BLaER1 treated with 17β-estradiol and CSF1 and Interleukin-3, amounts not matched to agents 10 nM and 100 nM (cell line): ENCODE results near the gene CYBC1.
A peak's percentile ranks its signal among the peaks of the same experiment; 100 is the strongest.

ENCODE experiments used
- H3K27ac ChIP-seq, 11 experiments: shearing (Covaris generic); formaldehyde crosslinking; 2 replicates each; pipeline ENCODE4 v1.8.1; 2022
- H3K27me3 ChIP-seq, 11 experiments: shearing (Covaris generic); formaldehyde crosslinking; 2 replicates each; pipeline ENCODE4 v1.8.1; 2022
- H3K36me3 ChIP-seq, 11 experiments: shearing (Covaris generic); formaldehyde crosslinking; 2 replicates each; pipeline ENCODE4 v1.8.1; 2022
- H3K4me1 ChIP-seq, 10 experiments: shearing (Covaris generic); formaldehyde crosslinking; 2 replicates each; pipeline ENCODE4 v1.8.1; 2022
- H3K4me2 ChIP-seq, 11 experiments: shearing (Covaris generic); formaldehyde crosslinking; 2 replicates each; pipeline ENCODE4 v1.8.1; 2022
- H3K4me3 ChIP-seq, 10 experiments: shearing (Covaris generic); formaldehyde crosslinking; 2 replicates each; pipeline ENCODE4 v1.8.1; 2022
- H3K9ac ChIP-seq, 11 experiments: shearing (Covaris generic); formaldehyde crosslinking; 2 replicates each; pipeline ENCODE4 v1.8.1; 2022
- H3K9me3 ChIP-seq, 11 experiments: shearing (Covaris generic); formaldehyde crosslinking; replicated peaks in 1 of 11; 2 replicates each; pipeline ENCODE4 v1.8.1; 2022
- H4K20me1 ChIP-seq, 11 experiments: shearing (Covaris generic); formaldehyde crosslinking; 2 replicates each; pipeline ENCODE4 v1.8.1; 2022
- Cebpa-rat ChIP-seq, 11 experiments: shearing (Covaris generic); IDR thresholded peaks; 2 replicates each; pipeline ENCODE4 v1.8.1; 2022

The CYBC1 gene

DNA sequence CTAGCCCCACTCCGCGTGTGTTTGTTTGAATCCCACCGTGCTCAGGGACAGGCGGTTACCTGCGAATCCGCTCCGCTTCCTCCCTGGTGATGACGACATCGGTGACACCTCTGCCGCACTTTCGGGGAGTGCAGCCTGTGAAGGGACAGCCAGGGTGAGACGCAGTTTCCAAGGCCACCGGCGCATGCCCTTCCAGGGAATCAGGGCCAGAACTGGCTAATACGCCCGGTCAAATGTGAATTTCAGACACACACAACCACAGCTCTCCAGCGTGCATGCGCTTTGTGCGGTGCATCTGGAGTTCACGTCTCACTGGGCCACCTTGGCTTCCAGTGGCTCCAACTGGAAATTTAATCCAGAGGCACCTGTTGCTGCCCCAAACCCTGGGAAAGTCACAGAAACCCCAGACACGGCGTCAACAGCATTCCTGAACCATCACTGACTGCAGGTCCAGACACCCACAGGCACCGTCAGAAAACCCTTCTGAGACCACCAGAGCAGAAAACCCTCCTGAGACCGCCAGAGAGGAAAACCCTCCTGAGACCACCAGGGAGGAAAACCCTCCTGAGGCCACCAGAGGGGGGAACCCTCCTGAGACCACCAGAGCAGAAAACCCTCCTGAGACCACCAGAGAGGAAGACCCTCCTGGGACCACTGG lies 39.0 kb downstream of the CYBC1 start:
- Histone ChIP-seq H3K27ac (no peak overlapping the region), H3K4me3 (no peak overlapping the region), H4K20me1 (peaks cover 72 to 100% (median 96%) of the 10 kb centered on the region in 11 experiments), H3K36me3 (peaks cover 5 to 28% (median 12%) of the 10 kb centered on the region in 11 experiments; a peak in 12 of 22 replicates), H3K9ac (no peak overlapping the region; a peak in 1 of 22 replicates), H3K27me3 (no peaks in the 10 kb centered on the region), H3K4me2 (peak overlapping the region in 5 of 11 experiments; percentile 8 to 73 (median 69); a peak in 10 of 22 replicates), H3K9me3 (no peaks in the 10 kb centered on the region), H3K4me1 (peaks cover 13 to 69% (median 52%) of the 10 kb centered on the region in 10 experiments)
- TF ChIP-seq Cebpa-rat (IDR thresholded peaks at IDR 0.05), result no peak

- no peak for TF ChIP-seq Cebpa-rat (IDR thresholded peaks at IDR 0.05)
- no peaks in the 10 kb centered on the region for H3K27me3 ChIP-seq
- H4K20me1 ChIP-seq, result peaks cover 60 to 97% (median 90%) of the 10 kb centered on the region in 11 experiments
- no peak overlapping the region for H3K4me3 ChIP-seq
- 0 out of 22 replicates have a peak overlapping the region, but pooled peaks of 1 of the 11 experiments have one; percentile 27 for H3K9ac ChIP-seq
- H3K4me2 ChIP-seq, result peak overlapping the region in 8 of 11 experiments; percentile 2 to 75 (median 54); a peak in 14 of 22 replicates
- H3K27ac ChIP-seq, result no peak overlapping the region
- H3K4me1 ChIP-seq, result peaks cover 13 to 69% (median 52%) of the 10 kb centered on the region in 10 experiments
- peaks cover 10 to 38% (median 18%) of the 10 kb centered on the region in 11 experiments; a peak in 15 of 22 replicates for H3K36me3 ChIP-seq
- no peaks in the 10 kb centered on the region for H3K9me3 ChIP-seq
These were observed 40.4 kb downstream of the CYBC1 start for GRCh38 chr17:82410014-82410716.

DNA sequence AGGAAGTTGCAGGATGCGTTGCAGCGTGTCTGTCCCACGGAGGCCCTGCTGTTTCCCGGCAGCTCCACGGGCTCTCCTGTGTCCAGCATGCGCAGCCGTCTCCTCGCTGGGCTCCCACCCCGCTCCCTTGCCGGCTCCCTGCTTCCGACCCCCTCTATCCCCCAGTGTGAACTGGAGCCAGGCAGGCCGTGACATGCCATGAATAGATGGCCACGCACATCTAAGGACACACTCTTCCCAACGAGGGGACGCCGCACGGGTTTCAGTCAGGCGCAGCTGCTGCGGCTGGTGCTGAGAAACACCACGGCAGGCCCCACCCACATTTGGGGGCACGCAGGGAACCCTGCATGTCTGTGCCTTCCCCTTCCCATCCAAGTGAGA lies 41.6 kb downstream of the CYBC1 start:
- Histone ChIP-seq H3K9ac (no peak overlapping the region), H4K20me1 (peaks cover 48 to 90% (median 80%) of the 10 kb centered on the region in 11 experiments; a peak in 21 of 22 replicates), H3K4me3 (no peak overlapping the region), H3K9me3 (no peaks in the 10 kb centered on the region), H3K4me1 (peaks cover 13 to 60% (median 42%) of the 10 kb centered on the region in 10 experiments), H3K4me2 (no peak overlapping the region; a peak in 1 of 22 replicates), H3K27me3 (no peaks in the 10 kb centered on the region), H3K27ac (no peak overlapping the region), H3K36me3 (peaks cover 17 to 48% (median 26%) of the 10 kb centered on the region in 11 experiments)
- no peak for TF ChIP-seq Cebpa-rat (IDR thresholded peaks at IDR 0.05)

DNA sequence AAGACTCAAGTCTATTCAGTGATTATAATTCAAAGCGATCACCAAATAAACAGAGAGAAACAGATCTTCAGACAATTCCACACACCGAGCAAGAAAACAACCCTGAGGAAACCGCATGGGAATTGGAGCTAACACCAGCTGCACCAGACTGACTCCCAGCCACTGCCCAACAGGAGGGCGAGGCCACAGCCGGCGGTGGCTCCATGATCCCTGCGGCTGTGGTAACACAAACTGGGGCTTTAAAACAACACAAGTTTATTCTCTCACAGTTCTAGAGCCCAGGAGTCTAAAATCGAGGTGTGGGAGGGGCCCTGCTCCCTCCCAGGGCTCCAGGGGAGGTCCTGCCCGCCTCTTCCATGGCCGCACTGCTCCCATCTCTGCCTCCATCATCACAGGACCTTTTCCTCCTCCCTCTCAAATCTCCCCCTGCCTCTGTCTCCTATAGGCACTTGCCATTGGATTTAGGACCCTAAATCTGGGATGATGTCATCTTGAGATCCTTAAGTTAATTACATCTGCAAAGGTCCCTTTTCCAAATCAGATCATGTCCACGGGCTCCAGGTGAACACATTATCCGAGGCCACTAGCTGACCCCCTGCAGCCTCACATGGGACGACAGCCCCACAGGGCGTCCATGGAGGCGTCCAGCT lies 42.1 kb downstream of the CYBC1 start:
- peaks cover 13 to 60% (median 42%) of the 10 kb centered on the region in 10 experiments for H3K4me1 ChIP-seq
- H3K36me3 ChIP-seq, result peaks cover 20 to 49% (median 29%) of the 10 kb centered on the region in 11 experiments
- H3K4me3 ChIP-seq, result no peak overlapping the region
- peaks cover 43 to 90% (median 78%) of the 10 kb centered on the region in 11 experiments; a peak in 21 of 22 replicates for H4K20me1 ChIP-seq
- H3K27me3 ChIP-seq, result no peaks in the 10 kb centered on the region
- H3K4me2 ChIP-seq, result peak overlapping the region in 3 of 11 experiments; percentile 24 to 66 (median 32); a peak in 5 of 22 replicates
- no peaks in the 10 kb centered on the region for H3K9me3 ChIP-seq
- TF ChIP-seq Cebpa-rat (IDR thresholded peaks at IDR 0.05), result no peak
- H3K9ac ChIP-seq, result no peak overlapping the region
- H3K27ac ChIP-seq, result no peak overlapping the region

DNA sequence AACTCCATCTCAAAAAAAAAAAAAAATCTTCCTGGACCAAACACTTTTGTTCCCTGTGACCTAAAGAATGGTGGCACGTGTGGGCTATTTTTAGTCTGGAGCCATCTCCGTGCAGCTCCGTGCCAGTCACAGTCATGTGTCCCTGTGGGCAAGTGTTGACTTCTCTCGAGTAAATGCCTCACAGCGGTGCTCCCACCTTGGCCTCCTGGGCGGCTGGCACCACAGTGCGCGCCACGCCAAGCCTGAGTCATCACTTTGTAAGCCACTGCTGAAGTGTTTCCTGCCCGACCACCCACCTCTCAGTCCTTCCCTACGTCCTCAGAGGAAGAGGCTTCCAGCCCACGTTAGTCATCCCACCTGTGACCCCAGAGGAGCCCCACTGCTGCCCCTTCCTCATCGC lies 43.3 kb downstream of the CYBC1 start:
- Histone ChIP-seq H4K20me1 (peaks cover 32 to 87% (median 66%) of the 10 kb centered on the region in 11 experiments; a peak in 21 of 22 replicates), H3K27me3 (no peaks in the 10 kb centered on the region), H3K4me1 (peaks cover 13 to 48% (median 35%) of the 10 kb centered on the region in 10 experiments), H3K4me3 (no peak overlapping the region), H3K9me3 (no peaks in the 10 kb centered on the region), H3K9ac (no peak overlapping the region), H3K36me3 (peaks cover 29 to 57% (median 40%) of the 10 kb centered on the region in 11 experiments), H3K4me2 (peak overlapping the region; percentile 19 to 71 (median 40); a peak in 16 of 22 replicates), H3K27ac (no peak overlapping the region)
- TF ChIP-seq Cebpa-rat (IDR thresholded peaks at IDR 0.05), result no peak

DNA sequence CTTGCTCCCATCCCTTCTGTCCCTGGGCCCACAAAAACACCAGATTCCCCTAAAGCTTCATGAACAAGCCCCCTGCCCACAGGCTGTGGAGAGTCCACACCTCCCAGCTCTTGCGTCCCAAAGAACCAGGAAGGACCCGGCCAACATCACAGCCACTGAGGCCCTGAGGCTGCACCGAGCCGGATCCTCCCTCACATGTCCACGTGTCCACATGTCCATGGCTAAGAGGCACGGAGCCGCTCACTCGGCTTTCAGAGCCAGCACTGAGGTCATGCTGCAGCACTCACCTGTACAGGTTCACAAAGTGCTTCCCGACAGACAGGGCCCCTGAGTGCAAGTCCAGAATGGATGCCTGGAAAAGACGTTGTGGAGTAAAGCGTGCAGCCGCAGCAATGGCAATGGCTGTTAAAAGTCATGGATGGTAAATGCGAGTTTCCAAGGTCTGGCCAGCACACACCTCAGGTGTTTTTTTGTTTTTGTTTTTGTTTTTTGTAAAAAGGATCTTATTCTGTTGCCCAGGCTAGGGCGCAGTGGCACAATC lies 44.4 kb downstream of the CYBC1 start:
- Histone ChIP-seq H3K27ac (no peak overlapping the region), H3K4me1 (peaks cover 22 to 47% (median 38%) of the 10 kb centered on the region in 10 experiments), H3K36me3 (peaks cover 29 to 65% (median 46%) of the 10 kb centered on the region in 11 experiments), H3K9ac (no peak overlapping the region), H4K20me1 (peaks cover 26 to 82% (median 56%) of the 10 kb centered on the region in 11 experiments; a peak in 21 of 22 replicates), H3K9me3 (no peaks in the 10 kb centered on the region), H3K4me3 (no peak overlapping the region), H3K4me2 (no peak overlapping the region), H3K27me3 (no peaks in the 10 kb centered on the region)
- TF ChIP-seq Cebpa-rat (IDR thresholded peaks at IDR 0.05), result no peak

- peaks cover 0 to 4% (median 2%) of the 10 kb centered on the region in 11 experiments; a peak in 14 of 22 replicates for H3K27me3 ChIP-seq
- H3K27ac ChIP-seq, result no peak overlapping the region
- H3K36me3 ChIP-seq, result peaks cover 29 to 65% (median 46%) of the 10 kb centered on the region in 11 experiments
- TF ChIP-seq Cebpa-rat (IDR thresholded peaks at IDR 0.05), result no peak
- H4K20me1 ChIP-seq, result peaks cover 19 to 81% (median 52%) of the 10 kb centered on the region in 11 experiments; a peak in 21 of 22 replicates
- H3K4me3 ChIP-seq, result no peak overlapping the region
- H3K4me2 ChIP-seq, result no peak overlapping the region
- H3K9ac ChIP-seq, result no peak overlapping the region
- H3K9me3 ChIP-seq, result no peaks in the 10 kb centered on the region
- peaks cover 29 to 50% (median 40%) of the 10 kb centered on the region in 10 experiments for H3K4me1 ChIP-seq
These were observed 45.5 kb downstream of the CYBC1 start for GRCh38 chr17:82405051-82405450.
